ENCODE data around the gene ST3GAL4. TPM values are rescaled to one million over a fixed set of nuclear protein-coding genes. Genes with fewer than 3 reads are reported as not detected.

The ST3GAL4 gene
- polyA plus RNA-seq, 1 donor (not counting 4 experiments of a cell fraction or from before 2014, with no cell fraction given): 24.6 TPM

DNA sequence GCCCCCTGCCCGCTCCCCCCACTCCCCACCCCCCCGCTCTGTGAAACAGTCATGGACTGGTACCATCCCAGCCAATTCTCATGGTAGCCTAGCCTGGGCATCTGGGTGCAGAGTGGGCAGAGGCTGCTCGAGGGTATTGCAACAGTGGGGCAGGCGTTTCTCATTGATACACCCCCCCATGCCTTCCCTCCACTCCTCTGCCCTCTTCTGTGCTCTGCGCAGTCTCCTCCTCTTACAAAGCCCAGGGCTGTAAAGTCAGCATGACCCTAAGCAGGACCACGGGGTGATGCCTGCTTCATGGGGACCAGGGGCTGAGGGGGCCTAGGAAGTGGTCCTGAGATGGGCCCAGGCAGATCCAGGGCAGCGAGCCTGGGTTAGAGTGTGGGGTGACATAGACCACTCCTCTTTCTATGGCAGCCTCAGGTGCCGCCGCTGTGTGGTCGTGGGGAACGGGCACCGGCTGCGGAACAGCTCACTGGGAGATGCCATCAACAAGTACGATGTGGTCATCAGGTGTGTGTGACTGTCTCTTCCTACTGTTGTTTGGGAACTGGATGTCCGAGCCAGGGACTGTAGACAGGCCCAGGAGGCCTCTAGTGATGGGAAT, 52.3 kb downstream of the ST3GAL4 start:
- Histone ChIP-seq H3K27ac (ENCODE audit: control insufficient read depth, insufficient read depth, low read length) (no peak overlapping the region), H3K9me1 (ENCODE audit: control insufficient read depth, extremely low read depth, insufficient read depth, low read length) (peaks cover 9% of the 10 kb centered on the region), H2AFZ (ENCODE audit: control insufficient read depth, low read length) (no peak overlapping the region), H3K9me3 (ENCODE audit: control insufficient read depth, low read depth, low read length) (no peaks in the 10 kb centered on the region), H3K4me2 (ENCODE audit: control insufficient read depth, extremely low read depth, insufficient read depth, low read depth, low read length) (no peak overlapping the region), H3K4me1 (ENCODE audit: control insufficient read depth, extremely low read depth, insufficient read depth, low read length) (peaks cover 30% of the 10 kb centered on the region), H4K20me1 (ENCODE audit: control insufficient read depth, extremely low read depth, insufficient read depth, low read length) (no peaks in the 10 kb centered on the region), H3K27me3 (ENCODE audit: control insufficient read depth, extremely low read depth, insufficient read depth, low read length) (no peaks in the 10 kb centered on the region), H3K4me3 (ENCODE audit: control insufficient read depth in 2 of 3, extremely low read depth in 1 of 3, insufficient read depth in 2 of 3, low read depth in 1 of 3, low read length in 3 of 3) (no peak overlapping the region), H3K79me2 (ENCODE audit: control insufficient read depth, insufficient read depth, low read length) (no peaks in the 10 kb centered on the region), H3K9ac (ENCODE audit: control insufficient read depth, extremely low read depth, insufficient read depth, low read length) (no peak overlapping the region), H3K36me3 (ENCODE audit: control insufficient read depth in 2 of 2, extremely low read depth in 1 of 2, insufficient read depth in 2 of 2, low read length in 2 of 2) (peaks cover 6 to 13% of the 10 kb centered on the region in 2 experiments)
- FAIRE-seq (no peak), DNase-seq (ENCODE audit: low read depth, low spot score) (no peak)
- dilution Hi-C loops (cut with MboI; ENCODE audit: extremely low pct_ligation_motif_present, low sequenced_read_pairs): no loop called here
- no peak for TF ChIP-seq EZH2 (IDR thresholded peaks at IDR 0.05; ENCODE audit: low read length)
- TF ChIP-seq, protein P1, sequence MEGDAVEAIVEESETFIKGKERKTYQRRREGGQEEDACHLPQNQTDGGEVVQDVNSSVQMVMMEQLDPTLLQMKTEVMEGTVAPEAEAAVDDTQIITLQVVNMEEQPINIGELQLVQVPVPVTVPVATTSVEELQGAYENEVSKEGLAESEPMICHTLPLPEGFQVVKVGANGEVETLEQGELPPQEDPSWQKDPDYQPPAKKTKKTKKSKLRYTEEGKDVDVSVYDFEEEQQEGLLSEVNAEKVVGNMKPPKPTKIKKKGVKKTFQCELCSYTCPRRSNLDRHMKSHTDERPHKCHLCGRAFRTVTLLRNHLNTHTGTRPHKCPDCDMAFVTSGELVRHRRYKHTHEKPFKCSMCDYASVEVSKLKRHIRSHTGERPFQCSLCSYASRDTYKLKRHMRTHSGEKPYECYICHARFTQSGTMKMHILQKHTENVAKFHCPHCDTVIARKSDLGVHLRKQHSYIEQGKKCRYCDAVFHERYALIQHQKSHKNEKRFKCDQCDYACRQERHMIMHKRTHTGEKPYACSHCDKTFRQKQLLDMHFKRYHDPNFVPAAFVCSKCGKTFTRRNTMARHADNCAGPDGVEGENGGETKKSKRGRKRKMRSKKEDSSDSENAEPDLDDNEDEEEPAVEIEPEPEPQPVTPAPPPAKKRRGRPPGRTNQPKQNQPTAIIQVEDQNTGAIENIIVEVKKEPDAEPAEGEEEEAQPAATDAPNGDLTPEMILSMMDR (optimal IDR thresholded peaks at IDR 0.05 in 1 of 3, IDR thresholded peaks at IDR 0.05 in 1 of 3, conservative IDR thresholded peaks at IDR 0.05 in 1 of 3; ENCODE audit: extremely low read depth in 1 of 3, insufficient read depth in 2 of 3, low read length in 3 of 3): no peak

DNA sequence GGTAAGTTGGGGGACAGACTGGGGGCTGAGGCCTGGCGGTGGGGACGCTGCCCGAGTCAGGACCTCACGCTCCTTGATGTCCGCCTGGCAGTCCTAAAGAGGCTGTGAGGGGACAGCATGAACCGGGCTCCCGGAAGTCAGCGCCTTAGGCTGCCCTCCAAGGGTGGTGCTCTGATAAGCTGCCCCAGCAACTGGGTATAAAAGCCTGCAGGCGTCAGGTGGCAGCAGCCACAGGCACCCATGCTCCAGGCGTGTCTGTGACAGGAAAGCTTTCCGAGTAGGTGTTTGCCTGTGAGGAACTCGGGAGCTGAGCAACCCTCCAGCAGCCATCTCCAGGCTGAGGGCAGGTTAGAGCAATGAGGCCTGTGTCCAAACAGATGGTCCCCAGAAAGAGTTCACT, 53.0 kb downstream of the ST3GAL4 start:
- no peak overlapping the region for H3K4me3 ChIP-seq (ENCODE audit: control insufficient read depth in 2 of 3, extremely low read depth in 1 of 3, insufficient read depth in 2 of 3, low read depth in 1 of 3, low read length in 3 of 3)
- dilution Hi-C loops (cut with MboI; ENCODE audit: extremely low pct_ligation_motif_present, low sequenced_read_pairs): no loop called here
- no peak for FAIRE-seq

More for the DNA sequence above, 53.0 kb downstream of the ST3GAL4 start:
- Histone ChIP-seq H3K27ac (ENCODE audit: control insufficient read depth, insufficient read depth, low read length) (no peak overlapping the region), H3K79me2 (ENCODE audit: control insufficient read depth, insufficient read depth, low read length) (no peaks in the 10 kb centered on the region), H3K4me1 (ENCODE audit: control insufficient read depth, extremely low read depth, insufficient read depth, low read length) (peaks cover 23% of the 10 kb centered on the region), H2AFZ (ENCODE audit: control insufficient read depth, low read length) (no peak overlapping the region), H3K9me3 (ENCODE audit: control insufficient read depth, low read depth, low read length) (no peaks in the 10 kb centered on the region), H3K9me1 (ENCODE audit: control insufficient read depth, extremely low read depth, insufficient read depth, low read length) (peaks cover 5% of the 10 kb centered on the region), H3K9ac (ENCODE audit: control insufficient read depth, extremely low read depth, insufficient read depth, low read length) (no peak overlapping the region), H3K4me2 (ENCODE audit: control insufficient read depth, extremely low read depth, insufficient read depth, low read depth, low read length) (no peak overlapping the region), H3K27me3 (ENCODE audit: control insufficient read depth, extremely low read depth, insufficient read depth, low read length) (no peaks in the 10 kb centered on the region), H3K36me3 (ENCODE audit: control insufficient read depth in 2 of 2, extremely low read depth in 1 of 2, insufficient read depth in 2 of 2, low read length in 2 of 2) (peaks cover 6 to 19% of the 10 kb centered on the region in 2 experiments), H4K20me1 (ENCODE audit: control insufficient read depth, extremely low read depth, insufficient read depth, low read length) (no peaks in the 10 kb centered on the region)
- TF ChIP-seq, protein P1 (optimal IDR thresholded peaks at IDR 0.05 in 1 of 3, IDR thresholded peaks at IDR 0.05 in 1 of 3, conservative IDR thresholded peaks at IDR 0.05 in 1 of 3; ENCODE audit: extremely low read depth in 1 of 3, insufficient read depth in 2 of 3, low read length in 3 of 3): no peak
- TF ChIP-seq EZH2 (IDR thresholded peaks at IDR 0.05; ENCODE audit: low read length): no peak
- no peak for DNase-seq (ENCODE audit: low read depth, low spot score)
